Activated naive CD8-positive, alpha-beta T cell treated with anti-CD3 and anti-CD28 coated beads for 36 hours (primary cell): ENCODE measurements around the gene FRS3. TPM values are rescaled to one million over a fixed set of nuclear protein-coding genes. Genes with fewer than 3 reads are reported as not detected.

ENCODE experiments used
- DNase-seq: peaks from one replicate; pipeline ENCODE4 v3.0.0; 2021
- H3K27ac Mint-ChIP-seq: one replicate; pipeline ENCODE4 v1.8.0; 2022; ENCODE audit warnings: mild to moderate bottlenecking, moderate library complexity, mixed read lengths
- H3K27me3 Mint-ChIP-seq: one replicate; pipeline ENCODE4 v1.8.0; 2022; ENCODE audit warnings: mild to moderate bottlenecking, mixed read lengths
- H3K36me3 Mint-ChIP-seq: one replicate; pipeline ENCODE4 v1.8.0; 2021; ENCODE audit warnings: mild to moderate bottlenecking, mixed read lengths
- H3K4me1 Mint-ChIP-seq: one replicate; pipeline ENCODE4 v1.8.0; 2021; ENCODE audit warnings: mixed read lengths
- H3K4me3 Mint-ChIP-seq: one replicate; pipeline ENCODE4 v1.8.0; 2022; ENCODE audit warnings: mild to moderate bottlenecking, moderate library complexity, mixed read lengths
- H3K9me3 Mint-ChIP-seq: one replicate; pipeline ENCODE4 v1.8.0; 2022; ENCODE audit warnings: mixed read lengths
- total RNA-seq, 2 experiments: library from RNA; stranded (reverse); gene quantifications; one replicate each; pipeline ENCODE4 v1.2.3, GENCODE V29; 2021

FRS3 gene
- total RNA-seq, 2 experiments from 2014 or later, result 3.1 to 5.2 TPM

DNA sequence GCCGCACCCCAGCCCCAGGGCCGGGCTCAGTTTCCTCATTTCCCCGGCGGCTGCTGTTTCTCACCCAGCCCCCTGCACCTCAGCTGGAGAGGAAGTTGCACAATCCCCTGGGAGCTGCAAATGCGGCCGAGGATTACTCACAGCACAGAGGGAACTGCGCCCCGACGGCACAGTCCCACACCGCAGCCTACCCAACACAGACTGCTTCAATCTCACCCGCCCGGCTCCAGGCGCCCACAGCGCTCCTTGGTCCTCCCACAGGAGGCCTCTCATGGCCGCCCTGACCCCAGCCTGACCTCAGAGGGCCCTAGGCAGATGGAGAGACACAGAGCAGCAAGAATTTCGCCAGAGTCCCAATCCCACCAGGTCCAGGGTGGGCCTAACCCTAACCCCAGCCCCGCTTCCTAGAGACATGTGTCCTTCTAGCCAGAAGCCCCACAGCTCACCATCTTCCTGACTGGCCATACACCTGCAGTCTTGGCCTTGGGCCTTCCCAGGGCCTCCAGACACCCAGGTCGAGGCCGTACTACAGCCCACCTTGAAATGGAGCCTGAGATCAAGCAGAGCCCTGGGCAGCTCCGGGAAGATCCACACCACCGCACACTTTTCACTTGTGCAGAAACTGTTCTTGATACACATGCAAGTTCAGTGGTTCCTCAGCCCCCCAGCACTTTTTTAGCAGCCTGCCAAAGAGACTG is 56.0 kb downstream of the FRS3 start:
- Mint-ChIP-seq H3K36me3 (no peaks in the 10 kb centered on the region), H3K4me1 (peaks cover 7% of the 10 kb centered on the region), H3K27me3 (no peaks in the 10 kb centered on the region), H3K27ac (peak overlapping the region; percentile 66), H3K4me3 (no peak overlapping the region), H3K9me3 (no peaks in the 10 kb centered on the region)
- DNase-seq, result no peak

DNA sequence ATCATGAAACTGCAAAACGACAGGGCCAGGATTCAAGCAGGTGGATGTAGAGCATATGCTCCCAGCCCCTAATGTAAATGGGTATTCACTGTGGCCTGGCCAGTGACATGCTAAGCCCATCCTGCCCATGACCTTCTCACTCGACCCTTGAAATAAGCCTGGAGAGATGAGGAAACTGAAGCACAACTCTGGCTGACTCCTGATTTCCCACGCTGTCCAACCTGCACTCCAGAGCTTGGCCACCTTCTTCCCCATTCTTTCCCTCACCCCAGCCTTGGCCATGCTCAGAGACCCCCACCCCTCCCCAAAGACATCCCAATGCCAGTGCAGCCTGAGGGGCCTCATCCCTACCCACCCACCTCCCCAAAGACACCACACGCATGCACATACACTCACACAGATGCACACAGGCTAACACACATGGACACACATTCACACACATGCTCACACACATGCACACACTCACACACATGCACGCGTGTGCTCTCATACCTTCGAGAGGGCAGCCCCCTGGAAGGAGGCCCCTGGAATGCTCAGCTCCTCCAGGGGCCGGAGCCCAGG is 56.7 kb downstream of the FRS3 start:
- Mint-ChIP-seq H3K27ac (no peak overlapping the region), H3K4me1 (peaks cover 6% of the 10 kb centered on the region), H3K36me3 (no peaks in the 10 kb centered on the region), H3K4me3 (no peak overlapping the region), H3K9me3 (no peaks in the 10 kb centered on the region), H3K27me3 (no peaks in the 10 kb centered on the region)
- DNase-seq, result no peak

DNA sequence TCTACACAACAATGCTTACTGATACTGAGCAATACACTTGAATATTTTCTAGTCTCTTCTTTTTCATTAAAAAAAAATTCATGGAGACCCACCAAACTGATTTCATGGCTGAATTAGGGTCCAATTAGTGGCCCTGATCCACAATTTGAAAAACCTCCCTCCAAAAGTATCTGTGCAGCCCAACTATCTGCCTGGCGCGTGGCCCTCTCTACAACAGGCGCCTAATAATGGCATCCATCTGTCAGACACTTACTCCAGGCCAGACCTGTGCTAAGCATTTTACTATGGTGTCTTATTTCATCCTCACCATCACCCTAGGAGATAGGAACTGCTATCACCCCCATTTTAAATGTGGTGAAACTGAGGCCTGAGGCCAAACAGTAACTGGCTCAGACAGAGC is 58.3 kb downstream of the FRS3 start:
- Mint-ChIP-seq H3K4me3 (no peak overlapping the region), H3K9me3 (no peaks in the 10 kb centered on the region), H3K36me3 (no peaks in the 10 kb centered on the region), H3K27ac (no peak overlapping the region), H3K27me3 (no peaks in the 10 kb centered on the region), H3K4me1 (peaks cover 10% of the 10 kb centered on the region)
- DNase-seq, result no peak

DNA sequence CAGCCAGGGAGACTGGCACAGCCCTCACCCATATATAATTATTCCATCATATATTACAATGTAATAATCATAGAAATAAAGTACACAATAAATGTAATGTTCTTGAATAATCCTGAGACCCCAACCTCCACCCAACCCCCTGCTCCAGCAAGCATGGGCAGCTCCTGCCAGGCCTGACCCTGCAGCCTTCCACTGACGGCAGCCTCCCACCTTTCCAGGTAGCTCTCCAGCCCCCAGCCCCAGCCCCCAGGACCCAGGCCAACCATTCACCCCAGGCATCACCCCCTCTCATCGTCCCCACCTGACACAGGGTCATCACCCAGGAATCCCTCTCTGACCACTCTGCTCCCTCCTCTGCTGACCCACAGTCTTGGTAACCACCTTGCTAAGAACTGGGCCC is 58.9 kb downstream of the FRS3 start:
- Mint-ChIP-seq H3K4me1 (peaks cover 16% of the 10 kb centered on the region), H3K27me3 (no peaks in the 10 kb centered on the region), H3K4me3 (no peak overlapping the region), H3K9me3 (no peaks in the 10 kb centered on the region), H3K36me3 (no peaks in the 10 kb centered on the region), H3K27ac (no peak overlapping the region)
- no peak for DNase-seq

DNA sequence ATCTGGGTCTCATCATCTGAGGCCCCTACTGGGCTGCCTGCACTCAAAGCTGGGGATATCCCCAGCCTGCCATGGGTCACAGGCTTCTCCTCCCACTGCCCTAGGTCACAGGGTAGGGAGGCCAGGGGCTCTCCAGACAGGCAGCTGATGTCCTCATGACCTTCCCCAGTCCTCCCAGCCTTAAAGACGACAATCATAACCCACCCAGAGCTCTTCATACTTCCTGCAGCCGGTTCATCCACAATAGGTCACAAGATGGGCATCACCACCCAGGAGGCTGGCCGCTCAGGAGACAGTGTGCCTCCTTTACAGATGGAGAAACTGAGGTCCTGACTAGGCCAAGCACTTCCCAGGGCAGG is 59.5 kb downstream of the FRS3 start:
- no peaks in the 10 kb centered on the region for H3K9me3 Mint-ChIP-seq
- no peaks in the 10 kb centered on the region for H3K36me3 Mint-ChIP-seq
- peaks cover 19% of the 10 kb centered on the region for H3K4me1 Mint-ChIP-seq
- DNase-seq, result no peak
- H3K27me3 Mint-ChIP-seq, result no peaks in the 10 kb centered on the region
- no peak overlapping the region for H3K4me3 Mint-ChIP-seq
- no peak overlapping the region for H3K27ac Mint-ChIP-seq

Other genes starting within 250 kb of the FRS3 start
- 10 to 100 TPM; 11.1 to 11.3 TPM for gene FOXP4, start 233.5 kb downstream of the FRS3 start, total RNA-seq
- not detected for gene MDFI, start 141.4 kb downstream of the FRS3 start, total RNA-seq
- 10 to 100 TPM in 1 of 2 experiments, 1 to 10 TPM in 1; 9.3 to 11.5 TPM for gene TFEB, start 44.3 kb downstream of the FRS3 start, total RNA-seq
- gene PGC, start 32.5 kb downstream of the FRS3 start, total RNA-seq, result not detected
- gene PRICKLE4, start 882 bp upstream of the FRS3 start, total RNA-seq, result not detected
- gene TOMM6, start 7.8 kb upstream of the FRS3 start, total RNA-seq, result 100 to 1,000 TPM; 423 to 429 TPM
- 1 to 10 TPM; 4.4 to 4.5 TPM for gene USP49, start 115.5 kb upstream of the FRS3 start, total RNA-seq
- gene MED20, start 141.2 kb upstream of the FRS3 start, total RNA-seq, result 10 to 100 TPM; 19.8 to 22.3 TPM
- 10 to 100 TPM; 75.7 to 79.1 TPM for gene BYSL, start 141.6 kb upstream of the FRS3 start, total RNA-seq
- gene CCND3, start 161.9 kb upstream of the FRS3 start, total RNA-seq, result 100 to 1,000 TPM; 396 to 403 TPM